ENCODE results near the gene SPATA33.

- TF ChIP-seq CTCF (conservative IDR thresholded peaks at IDR 0.05) (no peak), EZH2 (IDR thresholded peaks at IDR 0.05; ENCODE audit: low read depth) (no peak)
Observed at GRCh38 chr16:89669755-89670154, 12.1 kb downstream of the SPATA33 start.

Measured in PC-9 (cell line).